ENCODE data around the gene SPRY1.

DNA sequence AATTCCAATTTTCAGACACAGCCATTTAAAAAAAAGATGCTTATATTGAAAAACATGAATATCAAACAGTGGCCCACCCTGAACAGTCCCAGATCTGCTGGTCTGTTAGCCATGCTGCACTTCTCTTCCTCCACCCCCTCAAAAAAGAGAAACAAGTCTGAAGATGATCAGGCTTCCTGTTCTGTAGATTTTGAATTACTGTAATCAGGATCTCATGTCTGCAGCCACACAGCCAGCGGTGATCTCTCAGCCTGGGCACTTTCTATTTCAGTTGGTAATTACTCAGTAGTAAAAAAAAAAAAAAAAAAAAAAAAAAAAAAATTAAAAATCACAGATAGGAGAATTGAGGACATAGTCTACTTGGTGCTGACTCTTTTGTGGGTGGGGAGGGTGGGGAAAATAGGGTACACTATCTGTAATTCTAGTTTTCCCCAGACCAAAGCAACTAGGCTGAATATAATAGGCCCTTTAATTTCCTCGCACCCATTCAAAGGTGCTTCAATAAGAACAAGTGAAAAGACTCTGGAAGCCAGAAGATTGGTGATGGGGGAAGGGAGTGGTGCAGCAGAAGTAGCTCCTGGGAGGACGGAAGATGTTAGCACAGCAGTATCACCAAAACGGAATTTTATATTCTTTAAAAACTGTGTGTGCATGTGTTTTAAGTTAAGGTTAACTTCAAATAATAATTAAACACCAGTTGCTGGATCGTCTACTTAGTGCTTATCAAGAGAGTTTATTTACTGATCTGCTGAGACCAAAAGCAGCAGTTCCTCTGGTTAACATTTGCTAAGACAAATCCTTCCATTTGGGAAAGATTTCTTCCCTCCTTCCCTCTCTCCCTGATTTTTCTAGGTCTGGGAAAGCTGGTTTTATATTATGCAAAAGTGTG, 47.0 kb downstream of the SPRY1 start:
- TF ChIP-seq, protein P1, sequence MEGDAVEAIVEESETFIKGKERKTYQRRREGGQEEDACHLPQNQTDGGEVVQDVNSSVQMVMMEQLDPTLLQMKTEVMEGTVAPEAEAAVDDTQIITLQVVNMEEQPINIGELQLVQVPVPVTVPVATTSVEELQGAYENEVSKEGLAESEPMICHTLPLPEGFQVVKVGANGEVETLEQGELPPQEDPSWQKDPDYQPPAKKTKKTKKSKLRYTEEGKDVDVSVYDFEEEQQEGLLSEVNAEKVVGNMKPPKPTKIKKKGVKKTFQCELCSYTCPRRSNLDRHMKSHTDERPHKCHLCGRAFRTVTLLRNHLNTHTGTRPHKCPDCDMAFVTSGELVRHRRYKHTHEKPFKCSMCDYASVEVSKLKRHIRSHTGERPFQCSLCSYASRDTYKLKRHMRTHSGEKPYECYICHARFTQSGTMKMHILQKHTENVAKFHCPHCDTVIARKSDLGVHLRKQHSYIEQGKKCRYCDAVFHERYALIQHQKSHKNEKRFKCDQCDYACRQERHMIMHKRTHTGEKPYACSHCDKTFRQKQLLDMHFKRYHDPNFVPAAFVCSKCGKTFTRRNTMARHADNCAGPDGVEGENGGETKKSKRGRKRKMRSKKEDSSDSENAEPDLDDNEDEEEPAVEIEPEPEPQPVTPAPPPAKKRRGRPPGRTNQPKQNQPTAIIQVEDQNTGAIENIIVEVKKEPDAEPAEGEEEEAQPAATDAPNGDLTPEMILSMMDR (IDR thresholded peaks at IDR 0.05; ENCODE audit: insufficient read depth, low read length): no peak
- TF ChIP-seq REST (IDR thresholded peaks at IDR 0.05; ENCODE audit: insufficient replicate concordance, low read depth) (no peak), GABPA (IDR thresholded peaks at IDR 0.05; ENCODE audit: low read depth) (no peak), POLR2AphosphoS5 (IDR thresholded peaks at IDR 0.05; ENCODE audit: low read depth) (no peak), SPI1 (IDR thresholded peaks at IDR 0.05; ENCODE audit: borderline replicate concordance, low read depth) (peak; percentile 65; the same call in 1 of the 2 replicates)
